ENCODE measurements around the gene HOXD10.
A peak's percentile ranks its signal among the peaks of the same experiment; 100 is the strongest.

HOXD10 gene

DNA sequence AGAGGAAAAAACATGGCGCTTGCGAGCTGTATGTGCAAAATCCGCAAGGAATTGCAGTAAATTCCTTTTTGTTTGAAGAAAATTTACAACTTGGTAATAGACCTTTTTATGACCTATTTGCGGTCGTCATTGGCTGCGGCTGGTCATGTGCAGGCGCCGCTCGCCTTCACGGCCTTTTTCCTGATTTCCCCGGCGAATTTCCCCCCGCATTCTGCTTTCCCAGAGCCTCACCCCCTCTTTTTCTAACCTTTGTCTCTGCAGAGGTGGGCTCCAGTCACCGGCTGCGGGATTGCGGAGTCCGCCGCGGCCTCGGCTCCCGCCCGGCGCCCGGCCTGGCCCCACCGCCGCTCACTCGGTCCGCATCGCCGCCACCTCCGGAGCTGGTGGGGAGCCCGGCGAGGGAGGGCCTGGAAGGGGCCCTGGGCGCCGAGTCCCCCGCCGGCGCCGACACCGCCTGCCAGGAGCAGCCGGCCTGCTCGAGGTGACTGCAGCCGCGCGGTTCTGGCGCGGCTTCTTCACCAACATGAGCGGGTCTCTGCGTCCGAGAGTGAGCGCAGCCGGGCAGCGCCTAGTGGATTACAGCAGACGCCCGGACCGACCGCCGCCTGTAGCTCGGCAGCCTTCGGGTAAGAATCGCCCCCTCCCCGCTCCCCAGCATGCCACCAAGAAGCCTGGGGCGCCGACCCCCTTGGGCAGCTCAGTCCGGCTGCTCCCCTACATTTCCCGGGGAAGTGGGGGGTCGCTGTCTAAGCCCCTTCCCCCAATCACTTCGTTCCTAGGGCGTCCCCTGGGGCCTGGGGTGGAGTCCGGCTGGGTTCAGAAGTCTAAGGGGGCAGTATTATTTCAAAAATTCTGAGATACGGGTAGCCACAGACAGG lies 20.0 kb downstream of the HOXD10 start:
- no peak for DNase-seq (ENCODE audit: low spot score)

DNA sequence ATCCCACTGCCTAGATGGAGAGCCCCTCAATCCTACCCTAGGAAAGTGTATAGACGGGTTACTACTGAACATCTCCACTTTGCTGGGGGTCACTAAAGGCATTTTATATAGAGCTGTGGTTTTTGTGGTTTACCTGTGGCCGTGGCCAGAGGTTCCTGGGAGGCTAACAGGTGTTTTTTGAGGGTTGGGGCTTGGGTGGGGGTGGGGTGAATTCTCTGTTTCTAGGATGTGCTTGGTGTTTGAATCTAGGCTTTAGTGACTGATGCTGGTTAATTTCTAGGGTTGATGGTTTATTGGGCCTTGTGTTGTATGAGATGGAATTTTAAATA lies 20.6 kb downstream of the HOXD10 start:
- no peak for DNase-seq (ENCODE audit: low spot score)

DNA sequence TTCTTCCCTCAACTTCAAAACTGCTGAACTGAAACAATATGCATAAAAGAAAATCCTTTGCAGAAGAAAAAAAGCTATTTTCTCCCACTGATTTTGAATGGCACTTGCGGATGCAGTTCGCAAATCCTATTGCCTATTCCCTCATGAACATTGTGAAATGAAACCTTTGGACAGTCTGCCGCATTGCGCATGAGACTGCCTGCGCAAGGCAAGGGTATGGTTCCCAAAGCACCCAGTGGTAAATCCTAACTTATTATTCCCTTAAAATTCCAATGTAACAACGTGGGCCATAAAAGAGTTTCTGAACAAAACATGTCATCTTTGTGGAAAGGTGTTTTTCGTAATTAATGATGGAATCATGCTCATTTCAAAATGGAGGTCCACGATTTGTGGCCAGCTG lies 21.3 kb downstream of the HOXD10 start:
- DNase-seq (ENCODE audit: low spot score) = no peak

DNA sequence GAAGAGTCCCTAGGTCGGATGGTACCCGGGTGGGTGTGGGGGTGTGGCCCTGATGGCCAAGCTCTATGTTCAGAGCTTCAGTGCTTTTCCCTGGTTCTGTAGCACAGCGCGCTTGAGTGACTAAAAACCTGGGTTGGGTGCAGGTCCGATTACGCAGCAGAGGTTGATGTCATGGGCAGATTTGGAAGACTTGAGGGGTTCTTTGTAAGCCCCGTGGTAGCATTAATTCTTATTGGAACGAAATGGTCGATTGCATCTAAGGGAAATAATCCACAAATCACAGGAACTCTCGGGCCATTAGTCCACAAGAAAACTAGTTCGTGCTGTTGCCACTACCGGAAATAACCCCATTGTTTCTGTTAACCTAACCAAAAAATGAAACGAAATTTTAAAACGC lies 21.9 kb downstream of the HOXD10 start:
- DNase-seq (ENCODE audit: low spot score) = no peak

DNA sequence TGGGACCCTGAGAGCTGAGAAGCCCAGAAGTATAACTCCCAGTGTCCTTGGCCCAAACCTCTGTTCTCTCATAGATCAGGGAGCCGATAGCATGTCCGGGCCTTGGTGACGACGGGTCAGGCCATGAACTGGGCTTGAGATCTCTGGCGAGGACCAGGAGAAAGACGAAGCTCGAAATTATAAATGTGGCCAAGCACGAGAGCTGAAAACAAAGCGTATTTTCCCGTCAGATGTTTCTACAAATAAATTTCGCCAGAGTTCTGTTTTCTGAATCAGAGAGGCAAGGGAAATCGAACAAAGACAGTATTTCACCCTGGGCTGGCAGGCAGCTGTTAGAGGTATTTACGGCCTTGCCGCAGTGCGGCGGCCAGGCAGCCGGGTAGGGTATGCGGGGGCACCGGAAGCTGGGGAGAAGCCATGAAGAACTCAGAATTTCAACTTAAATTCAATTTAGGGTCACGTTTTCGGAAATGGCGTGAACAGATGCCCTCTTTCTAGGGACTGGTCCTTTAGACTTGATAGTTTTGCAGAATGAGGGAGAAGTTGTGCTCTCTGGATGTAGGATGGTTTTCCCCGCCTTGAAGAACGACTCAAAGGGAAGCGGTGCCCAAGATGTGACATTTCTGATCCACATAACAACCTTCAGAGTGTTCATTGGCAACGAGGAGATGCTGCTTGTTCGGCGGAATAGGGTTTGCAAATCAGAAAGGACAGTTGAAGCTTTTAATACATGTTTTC lies 22.5 kb downstream of the HOXD10 start:
- DNase-seq (ENCODE audit: low spot score) = no peak

DNA sequence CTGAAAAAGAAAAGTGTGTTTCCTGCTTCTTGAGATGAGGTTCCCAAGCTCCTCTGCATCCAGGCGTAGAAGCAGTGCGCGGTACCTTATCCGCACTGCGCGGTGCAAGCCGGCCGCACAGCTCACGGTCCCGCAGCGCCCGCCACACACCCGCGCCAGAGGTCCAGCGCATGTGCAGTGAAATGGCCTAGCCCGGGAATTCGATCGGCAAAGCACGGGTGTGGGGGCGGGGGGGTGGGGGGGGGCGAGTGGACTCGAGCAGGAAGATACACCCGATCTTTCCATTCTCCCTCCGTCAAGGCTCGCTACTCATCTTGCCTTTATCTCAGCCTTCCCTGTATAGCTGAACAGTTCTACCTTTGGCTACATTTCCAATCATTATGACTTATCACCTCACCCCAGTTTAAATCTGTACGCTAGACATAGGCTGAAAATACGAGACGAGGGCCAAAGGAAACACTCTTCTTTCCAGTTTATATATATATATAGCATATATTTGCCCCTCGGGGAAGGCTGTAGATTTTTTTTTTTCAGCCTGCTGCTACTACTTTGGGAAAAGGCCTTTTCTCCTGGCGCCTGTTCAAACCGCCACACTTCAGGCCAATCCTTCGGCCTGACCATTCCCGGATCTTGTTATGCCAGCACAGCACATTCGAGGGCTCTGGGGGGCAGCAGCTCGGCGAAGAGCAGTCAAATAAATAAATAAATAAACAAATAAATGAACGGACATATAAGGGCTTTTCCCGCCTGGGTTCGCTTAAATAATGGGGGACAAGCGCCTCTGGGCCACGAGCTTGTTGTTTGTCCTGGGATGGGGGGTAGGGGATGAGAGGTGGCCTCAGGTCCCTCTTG lies 23.3 kb downstream of the HOXD10 start:
- no peak for DNase-seq (ENCODE audit: low spot score)

DNA sequence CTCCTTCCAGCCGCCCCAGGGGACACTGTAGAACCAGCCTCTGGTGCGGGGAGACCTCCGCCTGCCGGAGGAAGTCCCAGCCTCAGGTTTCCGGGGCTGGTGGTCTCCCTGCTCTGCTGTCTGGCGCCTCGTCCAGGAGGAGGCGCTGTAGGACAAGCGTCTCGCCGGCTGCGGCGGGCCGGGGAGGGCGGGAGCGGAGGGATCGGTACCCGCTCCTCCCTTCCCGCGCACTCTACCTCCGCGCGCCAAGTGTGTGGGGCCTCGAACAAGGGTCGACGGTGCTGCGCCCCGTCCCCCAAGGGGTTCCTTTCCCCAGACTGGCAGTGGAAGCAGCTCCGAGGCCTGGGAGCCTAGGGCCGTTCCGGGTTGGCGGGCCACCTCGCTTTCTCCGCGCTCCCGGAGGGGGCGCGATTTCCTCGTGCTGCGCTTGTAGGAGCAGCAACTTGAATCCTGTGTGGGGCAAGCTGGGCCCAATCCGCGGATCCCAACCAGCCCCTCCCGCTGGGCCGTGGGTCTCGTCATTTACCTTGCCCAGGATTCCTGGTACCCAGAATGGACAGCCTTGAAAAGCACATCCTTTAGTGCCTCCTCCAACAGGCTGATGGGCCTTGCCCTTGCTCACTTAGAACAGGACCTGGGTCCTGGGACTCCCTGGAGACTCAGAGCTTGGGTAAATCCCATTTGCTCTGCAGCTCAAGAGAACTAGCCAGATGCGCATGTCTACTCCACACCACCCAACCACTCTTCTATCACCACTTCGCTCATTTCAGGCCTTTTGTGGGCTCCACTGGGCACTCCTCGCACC lies 24.1 kb downstream of the HOXD10 start:
- DNase-seq (ENCODE audit: low spot score) = peak; percentile 53

DNA sequence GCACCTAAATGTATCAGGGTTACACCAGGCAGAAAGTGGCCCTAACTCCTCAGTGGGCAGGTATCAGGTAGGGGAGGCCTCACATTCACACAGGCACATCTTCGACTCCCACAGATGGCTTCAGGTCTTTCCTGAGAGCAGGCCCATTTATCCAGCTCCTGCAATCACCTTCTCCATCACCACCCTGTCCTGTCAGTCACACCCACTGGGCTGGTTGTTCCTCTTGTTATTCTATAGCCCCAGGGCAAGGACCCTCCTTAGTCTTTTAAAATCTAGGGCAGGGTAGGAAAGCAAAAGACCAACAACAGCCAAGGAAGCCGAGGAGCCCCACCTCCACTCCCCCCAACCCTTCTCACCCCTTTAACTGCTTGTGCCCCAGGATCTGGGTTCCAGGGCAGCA lies 25.7 kb downstream of the HOXD10 start:
- DNase-seq (ENCODE audit: low spot score) = no peak

DNA sequence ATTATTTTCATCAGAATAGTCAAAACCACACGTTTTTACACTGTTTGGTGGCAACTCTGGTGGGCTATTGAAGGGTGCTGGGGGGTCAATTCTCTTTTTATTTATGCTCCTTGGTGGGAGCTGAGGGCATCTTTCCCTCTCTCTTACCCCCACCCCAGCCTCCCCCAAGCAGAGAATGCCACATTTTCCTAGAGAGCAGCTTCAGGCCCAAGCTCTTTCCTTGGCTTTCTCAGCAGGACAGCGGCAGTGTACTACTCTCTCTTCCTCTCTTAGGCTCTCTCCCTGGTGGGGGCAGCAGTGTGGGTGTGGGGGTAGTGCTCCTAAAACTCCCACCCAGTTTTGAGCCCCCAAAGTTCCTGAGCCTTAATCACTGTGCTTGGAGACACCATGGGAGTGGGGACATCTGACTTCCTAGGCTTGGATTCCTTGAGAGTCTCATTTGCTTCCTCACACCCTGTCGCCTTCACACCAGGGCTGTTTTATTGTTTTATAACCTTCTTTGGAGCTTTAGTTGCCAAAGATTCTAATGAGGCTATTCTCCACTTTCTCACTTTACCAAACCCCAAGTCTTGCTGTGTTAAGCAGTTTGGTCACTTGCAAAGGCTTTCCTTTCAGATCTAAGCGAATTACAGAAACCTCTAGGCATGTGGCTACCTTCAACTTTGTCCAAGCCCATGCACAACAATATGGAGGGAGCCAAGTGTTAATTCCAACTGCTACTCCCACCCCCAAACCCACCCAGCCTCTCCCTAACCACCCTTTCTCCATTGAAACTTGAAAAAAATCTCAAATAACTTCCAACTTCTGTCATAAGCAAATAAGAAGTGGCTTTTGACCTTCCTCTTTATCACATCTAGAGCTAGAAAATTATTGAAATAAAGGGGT lies 28.7 kb downstream of the HOXD10 start:
- no peak for DNase-seq (ENCODE audit: low spot score)

DNA sequence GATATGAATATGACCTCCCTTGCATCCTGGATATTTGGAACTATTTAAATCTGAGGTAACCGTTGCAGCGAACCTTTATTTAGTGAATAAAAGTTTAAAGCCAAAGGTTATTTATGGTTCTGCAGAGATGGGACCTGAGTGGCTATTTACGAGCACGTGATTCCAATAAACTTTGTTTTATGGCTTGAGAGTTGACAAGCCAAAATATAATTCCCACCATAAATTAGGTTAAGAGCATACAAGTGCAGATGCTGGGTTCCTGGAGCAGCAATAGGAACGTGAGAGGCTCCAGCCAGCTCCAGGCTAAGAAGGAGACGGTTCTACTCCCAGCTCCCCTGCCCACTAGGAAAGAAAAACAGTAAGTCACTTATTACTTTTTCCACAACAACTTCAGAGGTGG lies 29.5 kb downstream of the HOXD10 start:
- no peak for DNase-seq (ENCODE audit: low spot score)

DNA sequence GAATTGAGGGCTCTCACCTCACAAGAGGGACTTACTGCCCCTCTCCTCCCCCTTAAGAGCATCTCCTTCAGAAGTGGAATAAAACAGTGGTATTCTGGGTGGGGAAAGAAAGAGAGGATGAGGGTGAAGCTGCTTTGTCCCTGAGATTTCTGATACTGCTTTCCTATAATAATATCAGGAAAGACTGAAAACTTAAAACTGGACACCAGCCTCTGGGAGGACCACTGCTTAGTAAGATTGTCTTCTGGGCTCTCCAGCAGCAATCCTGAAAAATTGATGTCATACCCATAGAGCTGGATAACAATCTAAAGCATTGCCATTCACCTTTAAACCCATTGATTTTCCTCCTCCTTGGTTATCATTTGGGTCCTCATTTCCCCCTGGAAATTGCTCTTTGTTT lies 30.1 kb downstream of the HOXD10 start:
- no peak for DNase-seq (ENCODE audit: low spot score)

DNA sequence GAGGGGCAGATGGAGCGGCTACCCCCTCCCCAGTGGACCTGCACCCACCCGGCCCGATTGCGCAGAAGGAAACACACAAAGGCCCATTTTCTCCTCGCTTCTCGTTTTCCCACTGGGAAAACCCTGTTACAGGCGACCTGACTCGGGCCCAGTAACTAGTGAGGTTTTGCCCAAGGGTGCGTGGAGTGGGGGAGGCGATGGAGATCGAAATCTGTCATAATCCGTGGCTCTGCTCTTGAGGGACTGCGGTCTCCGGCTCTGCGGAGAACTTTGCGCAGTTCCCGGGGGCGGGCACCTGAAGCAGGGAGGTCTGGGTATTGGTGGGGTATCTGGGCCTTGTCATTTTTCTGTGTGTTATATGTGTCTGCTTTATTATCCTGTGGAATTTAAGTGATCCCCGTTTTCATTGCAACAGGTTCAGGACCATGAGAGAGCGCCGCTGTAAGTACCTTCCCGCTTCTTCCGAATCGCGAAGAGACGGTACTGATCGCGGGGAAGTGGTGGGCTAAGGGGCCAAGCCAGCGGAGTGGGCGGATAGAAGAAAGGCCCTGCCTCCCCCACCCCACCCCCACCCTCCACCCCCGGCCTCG lies 30.7 kb downstream of the HOXD10 start:
- DNase-seq (ENCODE audit: low spot score) = no peak

DNA sequence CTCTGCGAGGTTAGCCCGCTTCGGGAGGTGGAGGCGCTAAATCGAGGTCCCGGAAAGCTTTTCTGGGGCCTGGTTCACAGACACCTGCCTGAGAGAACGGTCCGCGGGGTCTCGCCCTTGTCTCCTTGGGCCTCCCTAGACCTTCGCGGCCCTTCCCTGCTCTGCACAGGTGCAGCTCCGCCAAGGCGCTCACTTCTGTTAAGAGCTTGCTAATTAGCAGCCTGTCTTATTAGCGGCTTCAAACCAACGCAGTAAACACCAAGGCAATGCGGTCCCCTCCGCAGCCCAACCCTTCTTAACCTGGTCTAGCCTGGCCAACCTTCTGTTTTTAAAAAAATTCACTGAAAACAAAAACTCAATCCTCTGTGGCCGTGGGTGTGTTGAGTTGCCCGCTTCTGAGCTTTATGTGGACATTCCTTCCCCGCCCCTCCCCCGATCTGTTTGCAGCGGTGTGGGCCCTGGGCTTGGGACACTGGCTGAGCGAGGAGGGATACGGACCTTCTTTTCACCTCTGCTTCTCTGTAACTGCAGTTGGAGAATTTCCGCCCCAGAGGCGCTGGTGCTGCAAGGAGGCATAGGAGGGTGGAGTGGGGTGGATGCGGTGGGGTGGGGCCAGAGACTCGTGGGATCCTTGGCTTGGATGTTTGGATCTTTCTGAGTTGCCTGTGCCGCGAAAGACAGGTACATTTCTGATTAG lies 31.4 kb downstream of the HOXD10 start:
- no peak for DNase-seq (ENCODE audit: low spot score)

DNA sequence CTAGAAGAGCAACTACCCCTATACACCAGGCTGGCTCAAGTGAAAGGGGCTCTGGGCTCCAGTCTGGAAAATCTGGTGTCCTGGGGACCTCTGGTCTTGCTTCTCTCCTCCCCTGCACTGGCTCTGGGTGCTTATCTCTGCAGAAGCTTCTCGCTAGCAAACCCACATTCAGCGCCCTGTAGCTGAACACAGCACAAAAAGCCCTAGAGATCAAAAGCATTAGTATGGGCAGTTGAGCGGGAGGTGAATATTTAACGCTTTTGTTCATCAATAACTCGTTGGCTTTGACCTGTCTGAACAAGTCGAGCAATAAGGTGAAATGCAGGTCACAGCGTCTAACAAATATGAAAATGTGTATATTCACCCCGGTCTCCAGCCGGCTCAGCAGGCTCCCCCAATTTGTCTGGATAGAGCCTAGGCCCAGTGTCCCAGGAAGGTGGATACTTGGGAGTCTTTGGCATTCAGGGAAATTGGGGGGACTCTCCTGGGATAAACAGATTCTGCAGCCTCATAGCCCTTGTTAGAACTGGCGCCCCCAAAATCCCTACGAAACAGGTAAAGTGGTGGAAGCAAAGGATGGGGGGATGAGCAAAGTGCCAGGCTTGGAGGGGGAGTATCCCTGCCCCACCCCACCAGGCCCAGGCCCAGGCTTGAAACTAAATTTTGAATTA lies 32.3 kb downstream of the HOXD10 start:
- DNase-seq (ENCODE audit: low spot score) = no peak

DNA sequence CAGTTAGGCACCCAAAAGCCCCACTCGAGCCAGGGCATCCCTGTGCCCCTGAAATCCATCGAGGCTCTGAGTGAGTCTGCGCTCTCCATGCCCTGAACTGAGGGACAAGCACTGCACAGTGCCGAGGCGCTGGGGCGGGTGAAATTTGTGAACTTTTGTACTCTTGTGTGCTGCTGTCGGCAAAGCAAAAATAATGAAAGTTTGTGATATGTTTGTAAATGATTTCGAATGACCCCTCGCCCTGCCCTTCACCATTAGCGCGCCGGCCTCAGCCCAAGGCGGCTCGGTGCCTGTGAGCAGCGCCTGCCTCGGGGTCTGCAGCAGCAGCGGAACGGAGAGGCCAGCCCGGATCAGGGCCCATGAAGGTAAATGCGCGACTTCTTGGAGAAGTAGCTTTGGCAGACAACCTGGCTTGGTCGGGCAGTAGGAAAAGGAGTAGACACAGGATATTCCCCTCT lies 32.9 kb downstream of the HOXD10 start:
- no peak for DNase-seq (ENCODE audit: low spot score)

DNA sequence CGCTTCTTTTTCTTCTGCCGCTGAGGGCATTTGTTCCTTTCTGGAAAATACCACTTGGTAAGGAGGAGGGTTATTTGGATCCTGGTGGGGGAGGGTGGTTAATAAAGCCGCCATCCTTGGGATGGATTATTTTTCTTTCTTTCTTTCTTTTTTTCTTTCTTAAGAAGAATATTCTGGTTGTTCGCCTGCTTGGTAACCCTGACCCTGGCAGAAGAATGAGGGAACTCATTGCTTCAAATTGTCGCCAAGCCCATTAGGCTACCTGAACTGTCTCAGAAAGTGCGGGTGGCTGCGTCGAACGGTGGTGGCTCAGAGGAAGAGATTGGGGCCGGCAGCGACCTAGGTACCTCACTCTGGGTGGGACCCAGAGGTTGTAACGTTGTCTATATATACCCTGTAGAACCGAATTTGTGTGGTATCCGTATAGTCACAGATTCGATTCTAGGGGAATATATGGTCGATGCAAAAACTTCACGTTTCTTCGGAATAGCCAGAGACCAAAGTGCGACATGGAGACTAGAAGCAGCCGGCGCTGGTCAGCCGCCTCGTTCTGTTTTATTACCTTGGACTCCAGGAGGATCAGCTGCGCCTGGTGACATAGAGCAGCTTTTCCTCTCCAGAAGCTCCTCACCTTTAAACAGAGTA lies 33.5 kb downstream of the HOXD10 start:
- no peak for DNase-seq (ENCODE audit: low spot score)

DNA sequence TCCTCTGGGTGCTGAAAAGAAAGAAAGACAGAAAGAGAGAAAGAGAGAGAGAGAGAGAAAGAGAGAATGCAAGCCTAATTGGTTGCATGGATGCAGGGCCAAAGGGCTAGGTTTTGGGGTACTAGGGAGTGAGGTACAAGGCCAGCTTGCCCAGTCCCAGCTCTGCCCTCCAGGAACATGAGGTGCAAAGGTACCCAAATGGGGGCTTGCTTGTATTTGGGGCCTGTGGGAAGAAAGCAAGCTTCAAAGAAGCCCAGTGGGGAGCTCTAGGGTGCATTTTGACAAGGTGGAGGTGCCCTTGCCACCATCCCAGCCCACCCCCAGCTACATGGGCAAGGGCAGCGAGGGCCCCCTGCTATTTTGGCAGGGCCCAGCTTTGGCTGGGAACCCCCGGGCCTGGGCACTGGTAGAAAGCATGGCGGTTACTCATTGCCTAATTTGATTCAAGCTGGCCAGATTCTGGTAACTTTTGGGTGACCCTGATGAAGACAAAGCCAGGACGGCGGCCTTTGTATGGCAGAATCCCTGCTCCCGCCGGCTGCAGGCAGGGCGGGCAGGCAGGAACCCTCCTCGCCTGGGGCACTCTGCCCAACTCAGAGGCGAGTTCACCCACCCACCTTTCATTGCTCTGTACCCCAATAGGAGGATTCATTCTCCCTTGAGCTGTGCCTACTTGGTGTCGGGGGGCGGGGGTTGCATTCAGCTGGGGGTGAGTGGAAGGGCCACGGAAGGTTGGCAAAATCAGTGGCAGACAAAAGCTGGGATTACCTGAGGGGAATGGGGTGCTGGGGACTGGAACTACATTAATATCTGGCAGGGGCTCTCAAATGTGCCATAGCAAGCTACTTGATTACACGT lies 34.2 kb downstream of the HOXD10 start:
- no peak for DNase-seq (ENCODE audit: low spot score)
